HG02885 (cell line): ENCODE measurements around the gene GAREM1.

ENCODE experiments used
- ATAC-seq: cut with Tn5 transposase; IDR thresholded peaks from one replicate; pipeline ENCODE4 v1.9.1; 2021; ENCODE audit warnings: mild to moderate bottlenecking; ENCODE audit not compliant: unreplicated experiment, poor library complexity

The GAREM1 gene

GRCh38 chr18:32460171-32460731 is 10.4 kb downstream of the GAREM1 start:
- ATAC-seq, result no peak

GRCh38 chr18:32459361-32460101 is 11.2 kb downstream of the GAREM1 start:
- ATAC-seq, result no peak

- no peak for ATAC-seq
These were observed 15.3 kb downstream of the GAREM1 start for GRCh38 chr18:32455361-32455760.

- no peak for ATAC-seq
These were observed 16.1 kb downstream of the GAREM1 start for GRCh38 chr18:32454593-32454992.

GRCh38 chr18:32450874-32451273 is 19.8 kb downstream of the GAREM1 start:
- ATAC-seq, result no peak

GRCh38 chr18:32450026-32450691 is 20.5 kb downstream of the GAREM1 start:
- ATAC-seq, result no peak

GRCh38 chr18:32446780-32447179 is 23.9 kb downstream of the GAREM1 start:
- no peak for ATAC-seq

- ATAC-seq, result no peak
These were observed 24.8 kb downstream of the GAREM1 start for GRCh38 chr18:32445846-32446245.

- no peak for ATAC-seq
These were observed 26.9 kb downstream of the GAREM1 start for GRCh38 chr18:32443706-32444215.

- ATAC-seq, result no peak
These were observed 27.5 kb downstream of the GAREM1 start for GRCh38 chr18:32443033-32443705.

- ATAC-seq, result no peak
These were observed 28.1 kb downstream of the GAREM1 start for GRCh38 chr18:32442575-32442974.

- no peak for ATAC-seq
These were observed 29.1 kb downstream of the GAREM1 start for GRCh38 chr18:32441533-32441932.

- no peak for ATAC-seq
These were observed 30.2 kb downstream of the GAREM1 start for GRCh38 chr18:32440518-32440917.

- no peak for ATAC-seq
These were observed 30.9 kb downstream of the GAREM1 start for GRCh38 chr18:32439802-32440201.

GRCh38 chr18:32439241-32439640 is 31.4 kb downstream of the GAREM1 start:
- no peak for ATAC-seq

GRCh38 chr18:32438173-32438572 is 32.5 kb downstream of the GAREM1 start:
- no peak for ATAC-seq

GRCh38 chr18:32437100-32437834 is 33.4 kb downstream of the GAREM1 start:
- no peak for ATAC-seq

GRCh38 chr18:32435631-32436500 is 34.8 kb downstream of the GAREM1 start:
- no peak for ATAC-seq

GRCh38 chr18:32431753-32432152 is 38.9 kb downstream of the GAREM1 start:
- no peak for ATAC-seq
